ENCODE results near the gene ASCC1.

- TF ChIP-seq, protein P1, sequence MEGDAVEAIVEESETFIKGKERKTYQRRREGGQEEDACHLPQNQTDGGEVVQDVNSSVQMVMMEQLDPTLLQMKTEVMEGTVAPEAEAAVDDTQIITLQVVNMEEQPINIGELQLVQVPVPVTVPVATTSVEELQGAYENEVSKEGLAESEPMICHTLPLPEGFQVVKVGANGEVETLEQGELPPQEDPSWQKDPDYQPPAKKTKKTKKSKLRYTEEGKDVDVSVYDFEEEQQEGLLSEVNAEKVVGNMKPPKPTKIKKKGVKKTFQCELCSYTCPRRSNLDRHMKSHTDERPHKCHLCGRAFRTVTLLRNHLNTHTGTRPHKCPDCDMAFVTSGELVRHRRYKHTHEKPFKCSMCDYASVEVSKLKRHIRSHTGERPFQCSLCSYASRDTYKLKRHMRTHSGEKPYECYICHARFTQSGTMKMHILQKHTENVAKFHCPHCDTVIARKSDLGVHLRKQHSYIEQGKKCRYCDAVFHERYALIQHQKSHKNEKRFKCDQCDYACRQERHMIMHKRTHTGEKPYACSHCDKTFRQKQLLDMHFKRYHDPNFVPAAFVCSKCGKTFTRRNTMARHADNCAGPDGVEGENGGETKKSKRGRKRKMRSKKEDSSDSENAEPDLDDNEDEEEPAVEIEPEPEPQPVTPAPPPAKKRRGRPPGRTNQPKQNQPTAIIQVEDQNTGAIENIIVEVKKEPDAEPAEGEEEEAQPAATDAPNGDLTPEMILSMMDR (IDR thresholded peaks at IDR 0.05; ENCODE audit: low read depth, low read length, poor library complexity, severe bottlenecking): no peak
- TF ChIP-seq EZH2phosphoT487 (IDR thresholded peaks at IDR 0.05; ENCODE audit: borderline replicate concordance, low read length): no peak
Measured at GRCh38 chr10:72238392-72239175, 22.5 kb upstream of the ASCC1 start.
